NCI-H1417 treated with DMSO at 0.1 percent for 48 hours (cell line): ENCODE data around the gene SFXN3.
"Not testable (repeated sequence)": the region's sequence is repeated elsewhere in the genome, so short reads cannot be mapped to it uniquely, and the experiment has no call there.

ENCODE experiments used
- DNase-seq: peaks from one replicate; lab custom pipeline; 2025; lab: John Stamatoyannopoulos, UW

Gene SFXN3

GRCh38 chr10:101015582-101015973 is 15.5 kb upstream of the SFXN3 start:
- no peak for DNase-seq

DNA sequence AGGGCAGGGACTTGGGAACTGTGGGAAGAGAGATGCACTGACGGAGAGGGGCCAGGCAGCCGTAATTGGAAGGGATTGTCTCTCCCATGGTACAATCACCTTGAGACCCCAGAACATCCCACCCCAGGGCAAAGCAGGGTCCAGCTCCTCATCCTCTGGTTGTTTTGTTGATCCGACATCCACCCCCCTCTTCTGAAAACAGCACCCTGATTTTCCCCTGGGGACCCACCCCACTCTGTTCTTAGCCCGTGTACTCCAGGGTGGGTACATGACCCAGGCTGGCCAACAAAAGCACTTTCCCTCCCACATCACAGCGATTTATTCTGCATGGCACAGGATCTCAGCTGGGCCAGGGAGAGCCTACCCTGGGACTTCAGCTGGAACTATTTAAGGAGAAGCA is 14.2 kb upstream of the SFXN3 start:
- no peak for DNase-seq

- no peak for DNase-seq
These were observed 12.9 kb upstream of the SFXN3 start for GRCh38 chr10:101018118-101018599.

DNA sequence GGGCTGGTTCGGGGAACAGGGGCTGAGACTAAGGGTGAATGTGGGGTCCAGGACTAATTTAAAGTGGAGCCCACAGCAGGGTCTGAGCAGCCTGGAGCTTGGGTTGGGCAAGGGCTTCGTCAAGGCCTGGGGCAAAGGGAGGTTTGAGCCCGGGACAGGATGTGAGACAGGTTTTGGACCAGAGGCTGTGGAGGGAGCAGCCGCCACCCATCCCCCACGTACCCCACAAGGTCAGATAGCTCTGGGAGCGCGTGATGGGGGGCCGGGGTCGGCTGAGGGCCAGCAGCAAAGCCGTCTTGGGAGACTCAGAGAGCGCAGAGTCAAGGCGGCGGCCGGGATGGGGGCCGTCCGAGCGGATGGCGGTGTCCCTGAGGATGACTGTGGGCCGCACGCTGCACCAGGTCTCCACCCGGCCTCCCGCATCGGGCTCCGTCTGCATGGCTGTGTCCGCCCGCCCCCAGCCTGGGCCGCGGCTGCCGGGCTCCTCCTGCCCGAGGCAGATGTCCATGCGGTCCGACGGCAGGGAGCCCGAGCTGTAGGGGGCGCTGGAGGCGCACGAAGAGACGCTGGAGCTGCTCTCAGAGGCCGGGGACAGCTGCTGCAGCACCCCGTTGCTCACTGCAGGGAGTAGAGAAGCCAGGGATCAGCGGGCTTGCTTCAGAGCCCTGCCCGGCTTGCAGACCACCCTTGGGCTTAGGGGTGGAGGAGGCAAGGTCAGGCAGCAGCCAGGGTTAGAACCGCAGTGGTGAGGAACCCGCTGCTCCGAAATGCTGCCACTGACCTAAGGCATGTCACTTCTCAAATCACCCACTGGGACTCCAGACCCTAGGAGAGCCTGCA is 12.2 kb upstream of the SFXN3 start:
- DNase-seq: no peak

DNA sequence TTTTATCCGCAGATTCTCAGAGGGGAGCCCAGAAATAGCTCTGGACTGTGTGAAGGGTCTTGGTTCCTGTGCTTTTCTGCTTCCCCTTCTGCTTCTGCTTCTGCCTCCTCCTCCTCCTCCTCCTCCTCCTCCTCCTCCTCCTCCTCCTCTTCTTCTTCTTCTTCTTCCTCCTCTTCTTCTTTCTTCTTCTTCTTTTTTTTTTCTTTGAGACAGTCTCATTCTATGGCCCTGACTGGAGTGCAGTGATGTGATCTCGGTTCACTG is 11.7 kb upstream of the SFXN3 start:
- no peak for DNase-seq

GRCh38 chr10:101020427-101021075 is 10.5 kb upstream of the SFXN3 start:
- DNase-seq: no peak

GRCh38 chr10:101021239-101021638 is 9.8 kb upstream of the SFXN3 start:
- no peak for DNase-seq

DNA sequence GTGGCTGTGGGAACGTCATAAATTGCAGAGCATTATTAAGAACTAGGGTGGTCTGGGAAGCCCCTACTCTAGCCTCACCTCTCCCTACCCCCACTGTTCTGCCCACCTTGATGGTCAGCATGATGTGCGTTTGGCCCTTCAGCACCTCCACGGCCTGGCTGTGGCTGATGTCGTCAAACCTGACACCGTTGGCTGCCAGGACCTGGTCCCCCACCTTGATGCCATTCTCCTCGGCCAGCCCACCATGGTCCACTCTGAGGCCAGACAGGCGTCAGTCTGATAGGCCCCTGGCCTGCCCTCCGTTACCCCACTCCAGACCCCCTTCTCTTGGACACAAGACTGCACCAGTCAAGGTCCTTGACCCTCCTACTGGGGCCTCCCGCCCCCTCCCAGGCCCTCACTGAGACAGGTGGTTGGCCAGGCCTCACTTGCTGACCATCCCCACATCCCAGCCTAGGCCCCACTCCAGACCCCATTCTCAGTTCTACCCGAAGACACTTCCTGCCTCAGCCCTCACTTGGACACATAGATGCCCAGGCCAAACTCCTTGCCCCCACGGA is 9.3 kb upstream of the SFXN3 start:
- no peak for DNase-seq

DNA sequence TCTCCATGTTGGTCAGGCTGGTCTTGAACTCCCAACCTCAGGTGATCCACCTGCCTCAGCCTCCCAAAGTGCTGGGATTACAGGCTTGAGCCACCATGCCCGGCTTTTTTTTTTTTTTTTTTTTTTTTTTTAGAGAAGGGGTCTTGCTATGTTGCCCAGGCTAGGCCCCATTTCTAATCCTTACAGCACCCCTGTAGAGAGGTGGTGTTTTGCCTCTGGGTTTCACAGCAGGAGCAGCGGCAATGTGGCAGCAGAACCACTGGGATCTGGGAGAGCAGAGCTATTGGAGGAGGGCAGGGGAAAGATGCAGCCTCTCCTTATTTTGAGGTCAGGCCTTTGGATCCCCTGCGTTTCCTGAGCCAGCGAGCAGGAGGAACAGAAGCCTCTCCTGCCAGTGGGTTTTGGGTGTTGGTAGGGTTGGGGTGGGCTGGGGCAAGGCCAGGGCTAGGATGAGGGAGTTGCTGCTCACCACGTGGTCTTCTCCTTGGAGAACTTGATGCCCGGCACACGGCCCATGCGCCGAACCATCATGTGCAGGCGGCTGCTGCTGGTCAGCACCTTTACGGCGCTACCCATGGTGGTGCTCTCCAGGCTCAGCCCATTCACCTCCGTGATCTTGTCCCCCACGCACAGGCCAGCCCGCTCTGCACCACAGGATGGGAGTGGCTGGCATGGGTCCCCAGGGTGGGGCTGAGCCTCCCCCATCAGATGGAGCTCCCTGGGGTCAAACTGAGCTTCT is 7.9 kb upstream of the SFXN3 start:
- DNase-seq: no peak

- no peak for DNase-seq
These were observed 3.8 kb upstream of the SFXN3 start for GRCh38 chr10:101027106-101027720.

DNA sequence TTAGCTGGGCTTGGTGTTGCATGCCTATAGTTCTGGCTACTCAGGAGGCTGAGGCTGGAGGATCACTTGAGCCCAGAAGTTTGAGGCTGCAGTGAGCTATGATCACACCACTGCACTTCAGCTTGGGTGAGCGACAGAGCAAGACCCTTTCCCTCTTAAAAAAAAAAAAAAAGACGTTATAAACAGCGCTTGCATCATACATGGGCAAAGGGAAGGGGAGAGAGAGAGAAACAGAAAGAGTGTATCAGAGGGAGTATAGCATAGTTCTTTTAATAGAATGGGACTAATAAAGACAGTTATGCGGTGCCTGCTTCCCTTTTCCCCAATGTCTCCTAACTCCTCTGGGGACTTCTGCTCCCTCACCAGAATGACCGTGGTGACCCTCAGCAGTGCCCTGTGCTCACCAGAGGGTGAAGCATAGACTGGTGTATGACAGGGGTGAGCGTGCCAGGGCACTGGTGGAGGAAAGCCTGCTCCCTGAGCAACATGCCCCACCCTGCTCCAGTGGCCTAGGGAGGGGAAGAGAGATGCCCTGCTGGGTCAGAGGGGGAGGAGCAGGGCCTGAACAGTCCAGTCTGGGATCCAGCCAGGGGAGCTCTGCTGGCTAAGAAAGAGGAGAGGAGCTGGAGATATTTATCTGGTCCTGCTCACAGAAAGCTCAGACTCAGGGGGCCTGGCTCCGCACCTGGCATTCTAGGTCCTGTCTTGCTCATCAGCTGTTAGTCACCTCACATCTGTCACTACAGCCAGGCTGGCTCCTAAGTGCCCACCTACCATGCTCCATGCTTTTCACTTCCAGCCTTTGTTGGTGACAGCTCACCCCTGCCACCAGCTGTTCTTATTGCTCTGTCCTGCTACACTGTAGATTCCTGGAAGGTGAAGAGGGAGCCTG is 2.3 kb upstream of the SFXN3 start:
- no peak for DNase-seq

GRCh38 chr10:101029520-101030295 is 1.3 kb upstream of the SFXN3 start:
- DNase-seq: no peak

- DNase-seq: no peak
These were observed 422 bp upstream of the SFXN3 start for GRCh38 chr10:101030496-101031127.

- DNase-seq: no peak
These were observed 982 bp downstream of the SFXN3 start for GRCh38 chr10:101031796-101032636.

GRCh38 chr10:101032637-101033224 is 1.7 kb downstream of the SFXN3 start:
- no peak for DNase-seq

DNA sequence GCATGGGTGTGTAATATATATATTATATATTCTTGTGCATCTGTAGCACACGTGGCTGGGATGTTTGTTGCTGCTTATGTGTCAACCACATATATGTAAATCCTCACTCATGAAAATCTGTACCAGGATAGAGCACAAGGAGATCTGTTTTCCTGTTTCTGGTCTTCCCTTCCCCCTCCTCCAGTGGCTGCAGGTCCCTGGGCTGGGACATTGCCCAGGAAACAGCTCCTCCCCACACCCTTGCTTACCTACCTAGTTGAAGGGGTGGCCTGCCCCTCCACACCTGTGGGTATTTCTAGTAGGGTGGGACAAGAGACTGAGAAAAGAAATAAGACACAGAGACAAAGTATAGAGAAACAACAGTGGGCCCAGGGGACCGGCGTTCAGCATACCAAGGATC is 2.2 kb downstream of the SFXN3 start:
- DNase-seq: no peak

DNA sequence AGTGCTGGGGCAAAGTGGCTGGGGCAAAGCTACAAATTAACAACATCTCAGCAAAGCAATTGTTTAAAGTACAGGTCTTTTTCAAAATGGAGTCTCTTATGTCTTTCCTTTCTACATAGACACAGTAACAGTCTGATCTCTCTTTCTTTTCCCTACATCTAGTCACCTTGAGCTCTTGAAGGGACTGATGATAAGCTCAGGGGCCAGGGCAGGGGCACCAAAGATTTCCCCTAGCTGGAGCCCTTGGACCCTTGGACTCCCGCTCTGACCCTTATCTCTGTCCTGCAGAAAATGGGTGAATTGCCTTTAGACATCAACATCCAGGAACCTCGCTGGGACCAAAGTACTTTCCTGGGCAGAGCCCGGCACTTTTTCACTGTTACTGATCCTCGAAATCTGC is 3.4 kb downstream of the SFXN3 start:
- not testable (repeated sequence) for DNase-seq

GRCh38 chr10:101035314-101035713 is 4.3 kb downstream of the SFXN3 start:
- no peak for DNase-seq
